Neural progenitor cell (in vitro differentiated cells): ENCODE measurements around the gene NAPSA. TPM values are rescaled to one million over a fixed set of nuclear protein-coding genes. Genes with fewer than 3 reads are reported as not detected.
A peak's percentile ranks its signal among the peaks of the same experiment; 100 is the strongest.
"Not testable (repeated sequence)": the region's sequence is repeated elsewhere in the genome, so short reads cannot be mapped to it uniquely, and the experiment has no call there.

Experiments
- DNase-seq: peaks from one replicate; pipeline ENCODE4 v3.0.0-alpha.2; 2016; ENCODE audit warnings: low spot score
- H2AFZ ChIP-seq: fragments of 200-600 bp; sonication (generic); replicated peaks from 2 replicates; pipeline ENCODE4 v1.6.1; 2016; ENCODE audit warnings: antibody characterized with exemption
- H3F3A ChIP-seq: fragments of 200-600 bp; sonication (generic); 2 replicates; pipeline ENCODE4 v1.6.1; 2016; ENCODE audit warnings: antibody characterized with exemption, low read depth
- H3K27ac ChIP-seq: fragments of 200-600 bp; sonication (generic); 2 replicates; pipeline ENCODE4 v1.5.1; 2016; ENCODE audit warnings: mild to moderate bottlenecking
- H3K27me3 ChIP-seq: fragments of 200-600 bp; sonication (generic); 2 replicates; pipeline ENCODE4 v1.6.1; 2016; ENCODE audit warnings: mild to moderate bottlenecking, moderate library complexity
- H3K36me3 ChIP-seq: fragments of 200-600 bp; sonication (generic); 2 replicates; pipeline ENCODE4 v1.5.1; 2016
- H3K4me1 ChIP-seq: fragments of 200-600 bp; sonication (generic); 2 replicates; pipeline ENCODE4 v1.6.1; 2016; ENCODE audit warnings: mixed run types
- H3K4me2 ChIP-seq: fragments of 200-600 bp; sonication (generic); 2 replicates; pipeline ENCODE4 v1.6.1; 2016
- H3K4me3 ChIP-seq: fragments of 200-600 bp; sonication (generic); 2 replicates; pipeline ENCODE4 v1.5.1; 2016
- H3K79me2 ChIP-seq: fragments of 200-600 bp; sonication (generic); 2 replicates; pipeline ENCODE4 v1.6.1; 2016; ENCODE audit warnings: low read depth
- H3K9ac ChIP-seq: fragments of 200-600 bp; sonication (generic); 2 replicates; pipeline ENCODE4 v1.6.1; 2016
- H3K9me3 ChIP-seq: fragments of 200-600 bp; sonication (generic); 2 replicates; pipeline ENCODE4 v1.5.1; 2016; ENCODE audit warnings: low read depth
- H4K20me1 ChIP-seq: fragments of 200-600 bp; sonication (generic); 2 replicates; pipeline ENCODE4 v1.6.1; 2016; ENCODE audit warnings: low read depth
- H3K27ac Mint-ChIP-seq: 3 replicates; pipeline ENCODE4 v1.8.0; 2021; ENCODE audit warnings: mixed read lengths
- H3K27me3 Mint-ChIP-seq: 2 replicates; pipeline ENCODE4 v1.8.0; 2022; ENCODE audit warnings: low read depth, mild to moderate bottlenecking, inconsistent platforms, moderate library complexity, mixed read lengths; ENCODE audit not compliant: insufficient read depth
- H3K36me3 Mint-ChIP-seq: 3 replicates; pipeline ENCODE4 v1.8.0; 2021; ENCODE audit warnings: mixed read lengths
- H3K4me1 Mint-ChIP-seq: 3 replicates; pipeline ENCODE4 v1.8.0; 2021; ENCODE audit warnings: mixed read lengths
- H3K4me3 Mint-ChIP-seq: 3 replicates; pipeline ENCODE4 v1.8.0; 2021; ENCODE audit warnings: mild to moderate bottlenecking, moderate library complexity, mixed read lengths
- H3K9me3 Mint-ChIP-seq: 3 replicates; pipeline ENCODE4 v1.8.0; 2020; ENCODE audit warnings: mixed read lengths
- EZH2 ChIP-seq: fragments of 200-600 bp; sonication (generic); IDR thresholded peaks from 2 replicates; pipeline ENCODE4 v1.6.1; 2017; ENCODE audit warnings: antibody characterized with exemption, mild to moderate bottlenecking, moderate library complexity
- EZH2phosphoT487 ChIP-seq: fragments of 200-600 bp; sonication (generic); IDR thresholded peaks from 2 replicates; pipeline ENCODE4 v1.6.1; 2017; ENCODE audit warnings: antibody characterized with exemption
- total RNA-seq: library from RNA; depleted of rRNA; stranded (reverse); fragments of >200 nt; gene quantifications from 2 replicates; pipeline ENCODE4 v1.2.3, GENCODE V29; 2015; ENCODE audit warnings: low replicate concordance
- TF ChIP-seq, protein P1 (sequence below): fragments of 200-600 bp; sonication (generic); IDR thresholded peaks from 2 replicates; pipeline ENCODE4 v1.5.1; 2017; ENCODE audit warnings: antibody characterized with exemption, mild to moderate bottlenecking

The NAPSA gene
- total RNA-seq, 1 donor from 2014 or later, result 0.11 TPM

DNA sequence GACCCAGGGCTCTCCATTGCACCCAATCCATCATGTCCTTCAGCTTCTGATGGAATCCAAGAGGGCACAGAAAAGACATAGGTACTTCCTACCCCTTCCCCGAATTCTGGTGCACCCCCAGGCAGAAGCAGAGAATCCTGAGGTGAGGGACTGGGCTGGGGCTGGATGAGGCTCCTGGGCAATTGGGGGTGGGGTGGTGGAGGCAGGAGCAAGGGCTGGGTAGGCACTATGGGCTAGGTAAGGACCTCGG, 33.5 kb downstream of the NAPSA start:
- Histone ChIP-seq H3K9me3 (no peaks in the 10 kb centered on the region), H3F3A (peaks cover 32% of the 10 kb centered on the region), H2AFZ (no peak overlapping the region), H3K4me2 (peak overlapping the region; percentile 92), H3K79me2 (peaks cover 16% of the 10 kb centered on the region), H3K27ac (peak overlapping the region; percentile 94), H3K27me3 (peaks cover 17% of the 10 kb centered on the region), H3K9ac (peak overlapping the region; percentile 8), H3K4me3 (peak overlapping the region; percentile 62), H3K4me1 (peaks cover 10% of the 10 kb centered on the region), H3K36me3 (no peaks in the 10 kb centered on the region), H4K20me1 (peaks cover 22% of the 10 kb centered on the region)
- peaks cover 34% of the 10 kb centered on the region for H3K27me3 Mint-ChIP-seq
- no peak for DNase-seq
- H3K4me3 Mint-ChIP-seq, result peak overlapping the region; percentile 92
- peaks cover 49% of the 10 kb centered on the region for H3K4me1 Mint-ChIP-seq
- H3K9me3 Mint-ChIP-seq, result peaks cover 13% of the 10 kb centered on the region
- peaks cover 7% of the 10 kb centered on the region for H3K36me3 Mint-ChIP-seq
- TF ChIP-seq EZH2 (no peak), EZH2phosphoT487 (no peak)
- TF ChIP-seq, protein P1, sequence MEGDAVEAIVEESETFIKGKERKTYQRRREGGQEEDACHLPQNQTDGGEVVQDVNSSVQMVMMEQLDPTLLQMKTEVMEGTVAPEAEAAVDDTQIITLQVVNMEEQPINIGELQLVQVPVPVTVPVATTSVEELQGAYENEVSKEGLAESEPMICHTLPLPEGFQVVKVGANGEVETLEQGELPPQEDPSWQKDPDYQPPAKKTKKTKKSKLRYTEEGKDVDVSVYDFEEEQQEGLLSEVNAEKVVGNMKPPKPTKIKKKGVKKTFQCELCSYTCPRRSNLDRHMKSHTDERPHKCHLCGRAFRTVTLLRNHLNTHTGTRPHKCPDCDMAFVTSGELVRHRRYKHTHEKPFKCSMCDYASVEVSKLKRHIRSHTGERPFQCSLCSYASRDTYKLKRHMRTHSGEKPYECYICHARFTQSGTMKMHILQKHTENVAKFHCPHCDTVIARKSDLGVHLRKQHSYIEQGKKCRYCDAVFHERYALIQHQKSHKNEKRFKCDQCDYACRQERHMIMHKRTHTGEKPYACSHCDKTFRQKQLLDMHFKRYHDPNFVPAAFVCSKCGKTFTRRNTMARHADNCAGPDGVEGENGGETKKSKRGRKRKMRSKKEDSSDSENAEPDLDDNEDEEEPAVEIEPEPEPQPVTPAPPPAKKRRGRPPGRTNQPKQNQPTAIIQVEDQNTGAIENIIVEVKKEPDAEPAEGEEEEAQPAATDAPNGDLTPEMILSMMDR, result no peak
- H3K27ac Mint-ChIP-seq, result no peak overlapping the region

DNA sequence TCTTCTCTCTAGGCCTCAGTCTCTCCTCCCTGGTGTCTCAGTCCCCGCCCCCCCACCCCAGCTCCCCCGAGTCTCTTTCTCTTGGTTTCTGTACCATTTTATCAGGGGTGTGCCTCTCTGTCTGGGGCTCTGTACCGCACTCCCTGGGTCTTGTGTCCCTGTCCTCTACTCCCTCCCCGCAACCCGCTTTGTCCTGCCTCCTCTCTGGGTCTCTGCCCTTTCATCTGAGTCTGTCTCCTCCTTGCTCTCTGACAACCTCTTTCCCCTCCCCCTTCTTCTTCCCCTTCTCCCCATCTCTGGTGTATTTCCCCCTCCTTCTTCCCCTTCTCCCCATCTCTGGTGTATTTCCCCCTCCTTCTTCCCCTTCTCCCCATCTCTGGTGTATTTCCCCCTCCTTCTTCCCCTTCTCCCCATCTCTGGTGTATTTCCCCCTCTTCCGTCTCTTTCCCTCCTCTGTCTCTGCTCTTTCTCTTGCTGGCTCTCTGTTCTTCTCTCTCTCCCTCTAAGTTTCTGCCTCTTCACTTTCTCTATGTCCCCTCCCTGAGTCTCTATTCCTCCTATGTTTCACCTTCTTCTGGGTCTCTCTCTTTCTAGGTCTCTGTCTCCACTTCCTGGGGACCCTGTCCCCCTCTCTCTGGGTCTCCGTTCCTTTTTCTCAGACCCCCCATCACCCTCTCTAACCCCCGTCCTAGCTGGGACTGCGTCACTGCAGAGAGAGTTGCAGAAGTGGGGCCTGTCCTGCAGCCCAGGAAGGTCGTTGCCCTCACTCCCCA, 34.0 kb downstream of the NAPSA start:
- H3K79me2 ChIP-seq, result peaks cover 16% of the 10 kb centered on the region
- Mint-ChIP-seq H3K9me3 (peaks cover 13% of the 10 kb centered on the region), H3K27ac (no peak overlapping the region), H3K27me3 (peaks cover 38% of the 10 kb centered on the region), H3K36me3 (peaks cover 7% of the 10 kb centered on the region), H3K4me1 (peaks cover 54% of the 10 kb centered on the region), H3K4me3 (peak overlapping the region; percentile 92)
- no peaks in the 10 kb centered on the region for H3K9me3 ChIP-seq
- DNase-seq, result peak; percentile 64
- H3K27me3 ChIP-seq, result peaks cover 22% of the 10 kb centered on the region
- peaks cover 36% of the 10 kb centered on the region for H3F3A ChIP-seq
- peaks cover 10% of the 10 kb centered on the region for H3K4me1 ChIP-seq
- peaks cover 27% of the 10 kb centered on the region for H4K20me1 ChIP-seq
- H3K4me2 ChIP-seq, result peak overlapping the region; percentile 92
- peak overlapping the region; percentile 60 for H3K9ac ChIP-seq
- H3K4me3 ChIP-seq, result peak overlapping the region; percentile 62
- TF ChIP-seq EZH2phosphoT487 (no peak), EZH2 (no peak)
- TF ChIP-seq, protein P1, result no peak
- H2AFZ ChIP-seq, result no peak overlapping the region
- H3K27ac ChIP-seq, result no peak overlapping the region
- H3K36me3 ChIP-seq, result no peaks in the 10 kb centered on the region

DNA sequence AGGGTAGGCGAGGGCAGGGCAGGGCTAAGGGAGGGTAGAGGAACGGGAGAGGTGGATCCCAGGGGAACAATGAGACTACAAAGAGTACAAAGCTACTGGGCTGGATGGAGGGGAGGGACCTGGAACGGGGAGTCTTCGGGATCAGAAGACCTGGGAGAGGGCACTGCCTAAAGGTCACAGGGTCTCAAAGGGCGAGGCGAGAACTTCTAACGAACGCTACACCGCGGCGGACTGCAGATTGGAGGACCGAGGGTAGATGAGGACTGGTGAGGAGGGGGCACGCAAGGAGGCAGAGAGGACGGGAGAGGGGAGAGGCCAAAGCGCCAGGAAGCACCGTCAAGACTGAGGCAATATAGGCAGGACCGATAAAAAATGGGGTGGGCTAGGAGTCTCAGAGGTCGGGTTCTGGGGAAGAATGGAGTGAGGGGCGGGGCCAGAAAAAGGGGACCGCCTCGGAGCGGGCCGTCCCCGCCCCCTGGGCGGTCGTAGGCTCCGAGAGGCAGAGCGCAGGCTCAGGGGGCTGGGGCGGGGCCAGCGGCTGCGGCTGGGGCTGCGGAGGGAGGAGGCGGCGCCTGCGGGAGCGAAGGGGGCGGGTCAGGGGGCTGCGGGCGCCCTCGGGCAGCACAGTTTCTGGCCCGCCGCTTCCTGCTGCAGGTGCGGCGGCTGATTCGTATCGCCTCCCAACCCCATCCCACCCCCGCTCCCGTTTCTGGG, 34.9 kb downstream of the NAPSA start:
- peaks cover 33% of the 10 kb centered on the region for H4K20me1 ChIP-seq
- no peaks in the 10 kb centered on the region for H3K9me3 ChIP-seq
- H3K9ac ChIP-seq, result peak overlapping the region; percentile 60
- TF ChIP-seq EZH2 (no peak), EZH2phosphoT487 (no peak)
- TF ChIP-seq, protein P1, result no peak
- Mint-ChIP-seq H3K27me3 (peaks cover 41% of the 10 kb centered on the region), H3K27ac (peak overlapping the region; percentile 47), H3K36me3 (peaks cover 5% of the 10 kb centered on the region), H3K9me3 (peaks cover 13% of the 10 kb centered on the region), H3K4me1 (peaks cover 56% of the 10 kb centered on the region), H3K4me3 (peak overlapping the region; percentile 94)
- H3K4me1 ChIP-seq, result peaks cover 10% of the 10 kb centered on the region
- H2AFZ ChIP-seq, result no peak overlapping the region
- H3F3A ChIP-seq, result peaks cover 42% of the 10 kb centered on the region
- DNase-seq, result peak; percentile 98
- peak overlapping the region; percentile 62 for H3K4me3 ChIP-seq
- no peaks in the 10 kb centered on the region for H3K36me3 ChIP-seq
- H3K79me2 ChIP-seq, result peaks cover 16% of the 10 kb centered on the region
- H3K27me3 ChIP-seq, result peaks cover 29% of the 10 kb centered on the region
- peak overlapping the region; percentile 69 for H3K27ac ChIP-seq
- H3K4me2 ChIP-seq, result peak overlapping the region; percentile 92

DNA sequence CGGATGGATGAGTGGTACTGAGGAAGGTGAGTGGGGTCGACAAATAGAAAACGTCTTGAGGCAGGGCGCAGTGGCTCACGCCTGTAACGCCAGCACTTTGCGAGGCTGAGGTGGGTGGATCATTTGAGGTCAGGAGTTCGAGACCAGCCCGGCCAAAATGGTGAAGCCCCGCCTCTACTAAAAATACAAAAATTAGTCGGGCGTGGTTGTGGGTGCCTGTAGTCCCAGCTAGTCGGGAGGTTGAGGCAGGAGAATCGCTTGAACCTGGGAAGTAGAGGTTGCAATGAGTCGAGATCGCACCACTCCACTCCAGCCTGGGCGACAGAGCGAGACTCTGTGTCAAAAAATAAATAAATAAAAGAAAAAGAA, 35.5 kb downstream of the NAPSA start:
- peaks cover 41% of the 10 kb centered on the region for H3K27me3 Mint-ChIP-seq
- H4K20me1 ChIP-seq, result peaks cover 38% of the 10 kb centered on the region
- peaks cover 55% of the 10 kb centered on the region for H3K4me1 Mint-ChIP-seq
- peaks cover 13% of the 10 kb centered on the region for H3K4me1 ChIP-seq
- H3K27ac Mint-ChIP-seq, result peak overlapping the region; percentile 64
- peaks cover 16% of the 10 kb centered on the region for H3K79me2 ChIP-seq
- not testable (repeated sequence) for H2AFZ ChIP-seq, H3K9me3 Mint-ChIP-seq, H3K9me3 ChIP-seq, DNase-seq, H3K36me3 Mint-ChIP-seq, H3K36me3 ChIP-seq
- H3K27me3 ChIP-seq, result peaks cover 29% of the 10 kb centered on the region
- H3F3A ChIP-seq, result peaks cover 42% of the 10 kb centered on the region
- H3K4me2 ChIP-seq, result peak overlapping the region; percentile 92
- H3K4me3 Mint-ChIP-seq, result peak overlapping the region; percentile 94
- H3K4me3 ChIP-seq, result peak overlapping the region; percentile 62
- peak overlapping the region; percentile 18 for H3K9ac ChIP-seq
- peak overlapping the region; percentile 69 for H3K27ac ChIP-seq
